HCT116 (cell line): ENCODE results near the gene U2AF2. TPM values are rescaled to one million over a fixed set of nuclear protein-coding genes. Genes with fewer than 3 reads are reported as not detected.

Experiments
- ATAC-seq: fragments of 200-7000 bp; cut with Tn5 transposase; 2 replicates; pipeline ENCODE4 v1.9.1; 2020; ENCODE audit warnings: mild to moderate bottlenecking, moderate library complexity
- BruUV-seq: library from RNA; stranded (reverse); fragments of 400-500 nt; replicated peaks from 2 replicates; lab custom pipeline; 2021; lab: Mats Ljungman, UMichigan
- CTCF ChIA-PET: fragments of 300-600 bp; sonication (Branson Sonifier 250); formaldehyde crosslinking; loops from one replicate; lab custom pipeline; 2021; ENCODE audit warnings: antibody characterized with exemption; lab: Charles Lee
- POLR2A ChIA-PET: fragments of 300-600, 350-600 bp; sonication (Branson Sonifier 250); formaldehyde crosslinking; loops from one replicate; lab custom pipeline; 2021; ENCODE audit warnings: antibody characterized with exemption; lab: Charles Lee
- RAD21 ChIA-PET, 2 experiments: fragments of 300-600 bp; sonication (Branson Sonifier 250); formaldehyde crosslinking; loops; one replicate each; lab custom pipeline; 2023; ENCODE audit warnings: low total read pairs in 2 of 2; ENCODE audit not compliant: uncharacterized antibody in 2 of 2, unreplicated experiment in 2 of 2, low non-redundant PET in 1 of 2; lab: Charles Lee
- DNase-seq: peaks from one replicate; pipeline ENCODE4 v3.0.0-alpha.2; 2010; ENCODE audit warnings: low read depth, low spot score
- H2AFZ ChIP-seq: fragments of 200-600 bp; shearing (Covaris generic), sonication (generic); 2 replicates; pipeline ENCODE4 v1.6.1; 2017; ENCODE audit warnings: low read depth, mixed run types, mixed read lengths, antibody characterized with exemption, low read length; ENCODE audit not compliant: poor library complexity, severe bottlenecking
- H3K27ac ChIP-seq: 2 replicates; pipeline ENCODE4 v1.5.1; 2012; ENCODE audit warnings: low read depth, low read length
- H3K27me3 ChIP-seq: fragments of 200-600 bp; sonication (generic); 2 replicates; pipeline ENCODE4 v1.6.1; 2016; ENCODE audit warnings: mixed run types, low read length, mixed read lengths; ENCODE audit not compliant: insufficient read depth
- H3K36me3 ChIP-seq, 2 experiments: fragments of 200-500 bp in 1 of 2; fragments of 200-600 bp in 1 of 2; sonication (Bioruptor generic) in 1 of 2; sonication (generic) in 1 of 2; 2 replicates each; pipeline versions ENCODE4 v1.5.1 to v1.6.1; 2014 to 2016; ENCODE audit warnings: low read length in 2 of 2, inconsistent platforms in 1 of 2, mixed read lengths in 1 of 2, mixed run types in 1 of 2; ENCODE audit not compliant: insufficient read depth in 2 of 2, control insufficient read depth in 1 of 2
- H3K4me1 ChIP-seq, 2 experiments: fragments of 200-600 bp in 1 of 2; sonication (generic) in 1 of 2; 2 replicates each; pipeline versions ENCODE4 v1.5.1 to v1.6.1; 2012 to 2017; ENCODE audit warnings: low read length in 2 of 2, inconsistent platforms in 1 of 2, mild to moderate bottlenecking in 1 of 2, mixed read lengths in 1 of 2, mixed run types in 1 of 2, moderate library complexity in 1 of 2; ENCODE audit not compliant: insufficient read depth in 2 of 2, control insufficient read depth in 1 of 2
- H3K4me2 ChIP-seq: fragments of 200-600 bp; sonication (generic); 2 replicates; pipeline ENCODE4 v1.6.1; 2017; ENCODE audit warnings: mixed run types, low read length, mixed read lengths
- H3K4me3 ChIP-seq, 2 experiments: fragments of 200-600 bp in 1 of 2; sonication (generic) in 1 of 2; replicated peaks in 1 of 2; 2 replicates each; pipeline ENCODE4 v1.5.1; 2011 to 2016; ENCODE audit warnings: low read length in 2 of 2, control low read depth in 1 of 2, low read depth in 1 of 2, mild to moderate bottlenecking in 1 of 2, mixed read lengths in 1 of 2, mixed run types in 1 of 2
- H3K79me2 ChIP-seq: fragments of 200-600 bp; sonication (generic); 2 replicates; pipeline ENCODE4 v1.6.1; 2017; ENCODE audit warnings: mild to moderate bottlenecking, mixed run types, low read length, moderate library complexity, mixed read lengths; ENCODE audit not compliant: insufficient read depth
- H3K9ac ChIP-seq: fragments of 200-600 bp; sonication (generic); 2 replicates; pipeline ENCODE4 v1.6.1; 2016; ENCODE audit warnings: low read length, mixed read lengths
- H3K9me2 ChIP-seq: fragments of 200-600 bp; sonication (generic), shearing (Covaris generic); 2 replicates; pipeline ENCODE4 v1.6.1; 2017; ENCODE audit warnings: mixed run types, mild to moderate bottlenecking, moderate library complexity; ENCODE audit not compliant: insufficient read depth
- H3K9me3 ChIP-seq, 2 experiments: fragments of 200-500 bp in 1 of 2; fragments of 200-600 bp in 1 of 2; sonication (Bioruptor generic) in 1 of 2; sonication (generic) in 1 of 2; 2 replicates each; pipeline ENCODE4 v1.6.1; 2014 to 2017; ENCODE audit warnings: low read length in 2 of 2, mixed read lengths in 2 of 2, inconsistent platforms in 1 of 2, low read depth in 1 of 2, mild to moderate bottlenecking in 1 of 2, mixed run types in 1 of 2, moderate library complexity in 1 of 2; ENCODE audit not compliant: control insufficient read depth in 1 of 2, insufficient read depth in 1 of 2
- H4K20me1 ChIP-seq: fragments of 200-600 bp; sonication (generic), shearing (Covaris generic); 2 replicates; pipeline ENCODE4 v1.6.1; 2017; ENCODE audit warnings: mixed run types, mild to moderate bottlenecking, moderate library complexity; ENCODE audit not compliant: insufficient read depth
- ATF3 ChIP-seq: IDR thresholded peaks from 2 replicates; pipeline ENCODE4 v1.6.1; 2012
- CTCF ChIP-seq, 3 experiments: fragments of 200-600 bp in 1 of 3; sonication (generic) in 1 of 3; IDR thresholded peaks in 2 of 3; conservative IDR thresholded peaks in 1 of 3; 2 replicates each; pipeline ENCODE4 v1.5.1; 2012 to 2017; ENCODE audit warnings: low read depth in 2 of 3, low read length in 2 of 3, antibody characterized with exemption in 1 of 3, borderline replicate concordance in 1 of 3, control low read depth in 1 of 3, mild to moderate bottlenecking in 1 of 3, mixed read lengths in 1 of 3, mixed run types in 1 of 3, moderate library complexity in 1 of 3; ENCODE audit not compliant: insufficient read depth in 1 of 3
- EZH2phosphoT487 ChIP-seq: fragments of 200-600 bp; IDR thresholded peaks from 2 replicates; pipeline ENCODE4 v1.6.1; 2018; ENCODE audit warnings: antibody characterized with exemption, borderline replicate concordance
- POLR2A ChIP-seq: IDR thresholded peaks from 2 replicates; pipeline ENCODE4 v1.7.0; 2011; ENCODE audit warnings: borderline replicate concordance; ENCODE audit not compliant: insufficient read depth, insufficient read length; ENCODE audit errors: extremely low read depth
- POLR2AphosphoS5 ChIP-seq: IDR thresholded peaks from 2 replicates; pipeline ENCODE4 v1.6.1; 2011; ENCODE audit warnings: mild to moderate bottlenecking, low read depth, low read length, moderate library complexity
- REST ChIP-seq: IDR thresholded peaks from 2 replicates; pipeline ENCODE4 v1.6.1; 2012; ENCODE audit warnings: low read depth
- intact Hi-C: fragments of 100-400 bp; cut with micrococcal nuclease; formaldehyde crosslinking; loops from 2 replicates; pipeline ENCODE4 v1.10.0; 2022
- total RNA-seq: library from RNA; stranded (reverse); gene quantifications from one replicate; pipeline ENCODE4 v1.2.1, GENCODE V29; 2021; ENCODE audit not compliant: unreplicated experiment

The U2AF2 gene
- total RNA-seq, 1 experiment from 2014 or later = 259 TPM

GRCh38 chr19:55656552-55656951, 1.7 kb downstream of the U2AF2 start:
- no peak for ATAC-seq
- H3K4me1 ChIP-seq = peaks cover 18 to 29% of the 10 kb centered on the region in 2 experiments; a peak in 3 of 4 replicates
- TF ChIP-seq POLR2AphosphoS5 (no peak), EZH2phosphoT487 (no peak), CTCF (IDR thresholded peaks at IDR 0.05 in 2 of 3, conservative IDR thresholded peaks at IDR 0.05 in 1 of 3; ENCODE audit: borderline replicate concordance in 1 of 3, insufficient read depth in 1 of 3, low read depth in 2 of 3, low read length in 2 of 3) (no peak), POLR2A (no peak), ATF3 (no peak), REST (no peak)
- H3K36me3 ChIP-seq = peaks cover 22 to 29% of the 10 kb centered on the region in 2 experiments; a peak in 3 of 4 replicates
- no peaks in the 10 kb centered on the region for H3K9me2 ChIP-seq
- H3K27me3 ChIP-seq = no peaks in the 10 kb centered on the region
- H3K4me2 ChIP-seq = peak overlapping the region; percentile 79
- DNase-seq = no peak
- CTCF ChIA-PET = interaction anchor here (2.9 kb wide), 1 partner anchor 15 kb away, joined by 15 read pairs; no protein-coding TSS in a partner anchor
- intact Hi-C loops = no loop called here
- H3K9ac ChIP-seq = peak overlapping the region; percentile 99
- H4K20me1 ChIP-seq = no peaks in the 10 kb centered on the region; the same call in 1 of the 2 replicates
- POLR2A ChIA-PET = no interaction called here
- no TSS peak for BruUV-seq
- H3K79me2 ChIP-seq = peaks cover 64% of the 10 kb centered on the region
- H2AFZ ChIP-seq = no peak overlapping the region
- peak overlapping the region; percentile 99 for H3K27ac ChIP-seq
- H3K4me3 ChIP-seq = peak overlapping the region; percentile 93 to 94
- RAD21 ChIA-PET = no interaction called here
- H3K9me3 ChIP-seq = no peaks in the 10 kb centered on the region
